HepG2 (cell line): ENCODE results near the gene GPATCH3. TPM values are rescaled to one million over a fixed set of nuclear protein-coding genes. Genes with fewer than 3 reads are reported as not detected.

ENCODE experiments used
- ERF ChIP-seq: IDR thresholded peaks from 2 replicates; pipeline ENCODE4 v1.6.1; 2018; ENCODE audit warnings: missing biosample characterization, missing genetic modification reagents
- HNF4A ChIP-seq: sonication (generic); formaldehyde crosslinking; IDR thresholded peaks from 2 replicates; pipeline ENCODE4 v1.4.0; 2020; ENCODE audit warnings: missing genetic modification reagents
- IRF1 ChIP-seq: sonication (generic); formaldehyde crosslinking; IDR thresholded peaks from 2 replicates; pipeline ENCODE4 v1.4.0; 2020; ENCODE audit warnings: low read depth, mild to moderate bottlenecking, missing genetic modification reagents
- MED8 ChIP-seq: sonication (generic); formaldehyde crosslinking; IDR thresholded peaks from 2 replicates; pipeline ENCODE4 v1.8.1; 2023; ENCODE audit warnings: mild to moderate bottlenecking, missing genetic modification reagents; ENCODE audit not compliant: insufficient replicate concordance
- MEF2D ChIP-seq: sonication (generic); formaldehyde crosslinking; IDR thresholded peaks from 2 replicates; pipeline ENCODE4 v1.5.1; 2020; ENCODE audit warnings: mild to moderate bottlenecking, missing genetic modification reagents
- ONECUT2 ChIP-seq: sonication (generic); formaldehyde crosslinking; IDR thresholded peaks from 2 replicates; pipeline ENCODE4 v1.4.0; 2020; ENCODE audit warnings: missing genetic modification reagents
- REL ChIP-seq: sonication (generic); formaldehyde crosslinking; conservative IDR thresholded peaks from 2 replicates; pipeline ENCODE4 v1.8.0; 2022; ENCODE audit warnings: mild to moderate bottlenecking, missing genetic modification reagents, moderate library complexity
- RFX1 ChIP-seq: fragments of 450-650 bp; IDR thresholded peaks from 2 replicates; pipeline ENCODE4 v1.6.1; 2017
- SCMH1 ChIP-seq: sonication (generic); formaldehyde crosslinking; IDR thresholded peaks from 2 replicates; pipeline ENCODE4 v1.9.0; 2021; ENCODE audit warnings: missing genetic modification reagents, mild to moderate bottlenecking, borderline replicate concordance
- SMAD1 ChIP-seq: sonication (generic); formaldehyde crosslinking; IDR thresholded peaks from 2 replicates; pipeline ENCODE4 v1.4.0; 2020; ENCODE audit warnings: missing genetic modification reagents, low read depth, mild to moderate bottlenecking, borderline replicate concordance
- SP140L ChIP-seq: sonication (generic); formaldehyde crosslinking; IDR thresholded peaks from 2 replicates; pipeline ENCODE4 v1.4.0; 2020; ENCODE audit warnings: missing genetic modification reagents, borderline replicate concordance
- STAG1 ChIP-seq: sonication (generic); formaldehyde crosslinking; IDR thresholded peaks from 2 replicates; pipeline ENCODE4 v1.4.0; 2020; ENCODE audit warnings: missing genetic modification reagents
- ZKSCAN1 ChIP-seq: fragments of 150-350 bp; IDR thresholded peaks from 2 replicates; pipeline ENCODE4 v1.6.1; 2014; ENCODE audit warnings: low read length
- ZKSCAN8 ChIP-seq: IDR thresholded peaks from 2 replicates; pipeline ENCODE4 v1.6.1; 2016; ENCODE audit warnings: borderline replicate concordance, missing genetic modification reagents, missing compliant biosample characterization
- ZNF260 ChIP-seq: sonication (generic); formaldehyde crosslinking; IDR thresholded peaks from 2 replicates; pipeline ENCODE4 v1.4.0; 2020; ENCODE audit warnings: missing genetic modification reagents, low read depth, mild to moderate bottlenecking, borderline replicate concordance
- ZNF501 ChIP-seq: sonication (generic); formaldehyde crosslinking; IDR thresholded peaks from 2 replicates; pipeline ENCODE4 v1.5.1; 2020; ENCODE audit warnings: mild to moderate bottlenecking, moderate library complexity, missing genetic modification reagents
- ZNF577 ChIP-seq: sonication (generic); formaldehyde crosslinking; IDR thresholded peaks from 2 replicates; pipeline ENCODE4 v1.4.0; 2020; ENCODE audit warnings: mild to moderate bottlenecking, low read depth, missing genetic modification reagents, borderline replicate concordance
- ZNF614 ChIP-seq: IDR thresholded peaks from 2 replicates; pipeline ENCODE4 v1.6.1; 2018; ENCODE audit warnings: missing biosample characterization, missing genetic modification reagents, inconsistent platforms, borderline replicate concordance
- ZNF746 ChIP-seq: sonication (generic); formaldehyde crosslinking; IDR thresholded peaks from 2 replicates; pipeline ENCODE4 v1.8.0; 2022; ENCODE audit warnings: mild to moderate bottlenecking, missing genetic modification reagents
- polyA plus RNA-seq, 8 experiments: library from polyadenylated mRNA; depleted of rRNA in 3 of 8; stranded (reverse) in 7 of 8; unstranded in 1 of 8; fragments of >200 nt; fragmentation: Illumina TruSeq in 4 of 8; extraction: Trizol in 4 of 8; gene quantifications; 2 replicates each; pipeline versions ENCODE4 v1.2.1 to v1.2.3, GENCODE V29; 2011 to 2016; ENCODE audit warnings: low read depth in 4 of 8, missing spikeins in 1 of 8, mixed read lengths in 1 of 8; ENCODE audit not compliant: insufficient read depth in 1 of 8
- total RNA-seq, 5 experiments: library from RNA; depleted of rRNA; stranded (reverse); fragments of >200 nt; fragmentation: Illumina TruSeq; extraction: Trizol; gene quantifications; 2 replicates each; pipeline ENCODE4 v1.2.3, GENCODE V29; 2016; ENCODE audit warnings: low read depth in 1 of 5
- TF ChIP-seq, protein P1 (sequence below): sonication (generic); formaldehyde crosslinking; IDR thresholded peaks from 2 replicates; pipeline ENCODE4 v1.5.0; 2020; ENCODE audit warnings: missing genetic modification reagents
- TF ChIP-seq, protein P2 (sequence below): sonication (generic); formaldehyde crosslinking; IDR thresholded peaks from 2 replicates; pipeline ENCODE4 v1.4.0; 2020; ENCODE audit warnings: mild to moderate bottlenecking, missing genetic modification reagents
- TF ChIP-seq, protein P3 (sequence below): sonication (generic); formaldehyde crosslinking; IDR thresholded peaks from 2 replicates; pipeline ENCODE4 v1.8.1; 2022; ENCODE audit warnings: low read depth, mild to moderate bottlenecking, missing genetic modification reagents
- TF ChIP-seq, protein P4 (sequence below): sonication (generic); formaldehyde crosslinking; IDR thresholded peaks from 2 replicates; pipeline ENCODE4 v1.5.0; 2020; ENCODE audit warnings: mild to moderate bottlenecking, missing genetic modification reagents, borderline replicate concordance

GPATCH3 gene
- total and polyA plus RNA-seq, 2 of the 13 experiments (the other 11 are each of a cell fraction or from before 2014, with no cell fraction given), result 8.3 to 11.0 TPM

- TF ChIP-seq STAG1 (CRISPR knock-in tag) (peak; percentile 83), ZNF614 (CRISPR knock-in tag) (peak; percentile 26; the same call in 1 of the 2 replicates), SP140L (CRISPR knock-in tag) (no peak), SMAD1 (CRISPR knock-in tag) (no peak), ZNF501 (CRISPR knock-in tag) (no peak), HNF4A (CRISPR knock-in tag) (no peak), ZKSCAN8 (no peak), ZKSCAN1 (no peak), ZNF260 (no peak), REL (CRISPR knock-in tag) (no peak), ONECUT2 (CRISPR knock-in tag) (no peak), ERF (CRISPR knock-in tag) (0 out of 2 replicates have a peak, but pooled peaks have one; percentile 39), IRF1 (CRISPR knock-in tag) (no peak), ZNF577 (CRISPR knock-in tag) (no peak), MEF2D (no peak), RFX1 (no peak), SCMH1 (no peak), ZNF746 (CRISPR knock-in tag) (no peak), MED8 (CRISPR knock-in tag) (no peak)
- TF ChIP-seq, protein P1, sequence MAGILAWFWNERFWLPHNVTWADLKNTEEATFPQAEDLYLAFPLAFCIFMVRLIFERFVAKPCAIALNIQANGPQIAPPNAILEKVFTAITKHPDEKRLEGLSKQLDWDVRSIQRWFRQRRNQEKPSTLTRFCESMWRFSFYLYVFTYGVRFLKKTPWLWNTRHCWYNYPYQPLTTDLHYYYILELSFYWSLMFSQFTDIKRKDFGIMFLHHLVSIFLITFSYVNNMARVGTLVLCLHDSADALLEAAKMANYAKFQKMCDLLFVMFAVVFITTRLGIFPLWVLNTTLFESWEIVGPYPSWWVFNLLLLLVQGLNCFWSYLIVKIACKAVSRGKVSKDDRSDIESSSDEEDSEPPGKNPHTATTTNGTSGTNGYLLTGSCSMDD (CRISPR knock-in tag), result no peak
- TF ChIP-seq, protein P2, sequence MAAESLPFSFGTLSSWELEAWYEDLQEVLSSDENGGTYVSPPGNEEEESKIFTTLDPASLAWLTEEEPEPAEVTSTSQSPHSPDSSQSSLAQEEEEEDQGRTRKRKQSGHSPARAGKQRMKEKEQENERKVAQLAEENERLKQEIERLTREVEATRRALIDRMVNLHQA (CRISPR knock-in tag), result no peak
- TF ChIP-seq, protein P3, sequence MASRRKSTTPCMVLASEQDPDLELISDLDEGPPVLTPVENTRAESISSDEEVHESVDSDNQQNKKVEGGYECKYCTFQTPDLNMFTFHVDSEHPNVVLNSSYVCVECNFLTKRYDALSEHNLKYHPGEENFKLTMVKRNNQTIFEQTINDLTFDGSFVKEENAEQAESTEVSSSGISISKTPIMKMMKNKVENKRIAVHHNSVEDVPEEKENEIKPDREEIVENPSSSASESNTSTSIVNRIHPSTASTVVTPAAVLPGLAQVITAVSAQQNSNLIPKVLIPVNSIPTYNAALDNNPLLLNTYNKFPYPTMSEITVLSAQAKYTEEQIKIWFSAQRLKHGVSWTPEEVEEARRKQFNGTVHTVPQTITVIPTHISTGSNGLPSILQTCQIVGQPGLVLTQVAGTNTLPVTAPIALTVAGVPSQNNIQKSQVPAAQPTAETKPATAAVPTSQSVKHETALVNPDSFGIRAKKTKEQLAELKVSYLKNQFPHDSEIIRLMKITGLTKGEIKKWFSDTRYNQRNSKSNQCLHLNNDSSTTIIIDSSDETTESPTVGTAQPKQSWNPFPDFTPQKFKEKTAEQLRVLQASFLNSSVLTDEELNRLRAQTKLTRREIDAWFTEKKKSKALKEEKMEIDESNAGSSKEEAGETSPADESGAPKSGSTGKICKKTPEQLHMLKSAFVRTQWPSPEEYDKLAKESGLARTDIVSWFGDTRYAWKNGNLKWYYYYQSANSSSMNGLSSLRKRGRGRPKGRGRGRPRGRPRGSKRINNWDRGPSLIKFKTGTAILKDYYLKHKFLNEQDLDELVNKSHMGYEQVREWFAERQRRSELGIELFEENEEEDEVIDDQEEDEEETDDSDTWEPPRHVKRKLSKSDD (CRISPR knock-in tag), result no peak
- TF ChIP-seq, protein P4, sequence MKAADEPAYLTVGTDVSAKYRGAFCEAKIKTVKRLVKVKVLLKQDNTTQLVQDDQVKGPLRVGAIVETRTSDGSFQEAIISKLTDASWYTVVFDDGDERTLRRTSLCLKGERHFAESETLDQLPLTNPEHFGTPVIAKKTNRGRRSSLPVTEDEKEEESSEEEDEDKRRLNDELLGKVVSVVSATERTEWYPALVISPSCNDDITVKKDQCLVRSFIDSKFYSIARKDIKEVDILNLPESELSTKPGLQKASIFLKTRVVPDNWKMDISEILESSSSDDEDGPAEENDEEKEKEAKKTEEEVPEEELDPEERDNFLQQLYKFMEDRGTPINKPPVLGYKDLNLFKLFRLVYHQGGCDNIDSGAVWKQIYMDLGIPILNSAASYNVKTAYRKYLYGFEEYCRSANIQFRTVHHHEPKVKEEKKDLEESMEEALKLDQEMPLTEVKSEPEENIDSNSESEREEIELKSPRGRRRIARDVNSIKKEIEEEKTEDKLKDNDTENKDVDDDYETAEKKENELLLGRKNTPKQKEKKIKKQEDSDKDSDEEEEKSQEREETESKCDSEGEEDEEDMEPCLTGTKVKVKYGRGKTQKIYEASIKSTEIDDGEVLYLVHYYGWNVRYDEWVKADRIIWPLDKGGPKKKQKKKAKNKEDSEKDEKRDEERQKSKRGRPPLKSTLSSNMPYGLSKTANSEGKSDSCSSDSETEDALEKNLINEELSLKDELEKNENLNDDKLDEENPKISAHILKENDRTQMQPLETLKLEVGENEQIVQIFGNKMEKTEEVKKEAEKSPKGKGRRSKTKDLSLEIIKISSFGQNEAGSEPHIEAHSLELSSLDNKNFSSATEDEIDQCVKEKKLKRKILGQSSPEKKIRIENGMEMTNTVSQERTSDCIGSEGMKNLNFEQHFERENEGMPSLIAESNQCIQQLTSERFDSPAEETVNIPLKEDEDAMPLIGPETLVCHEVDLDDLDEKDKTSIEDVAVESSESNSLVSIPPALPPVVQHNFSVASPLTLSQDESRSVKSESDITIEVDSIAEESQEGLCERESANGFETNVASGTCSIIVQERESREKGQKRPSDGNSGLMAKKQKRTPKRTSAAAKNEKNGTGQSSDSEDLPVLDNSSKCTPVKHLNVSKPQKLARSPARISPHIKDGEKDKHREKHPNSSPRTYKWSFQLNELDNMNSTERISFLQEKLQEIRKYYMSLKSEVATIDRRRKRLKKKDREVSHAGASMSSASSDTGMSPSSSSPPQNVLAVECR (CRISPR knock-in tag), result no peak
Measured at GRCh38 chr1:26853156-26853555, 47.1 kb downstream of the GPATCH3 start (continued).
